RWPE2 (cell line): ENCODE measurements around the gene PNP.

Experiments used
- ATAC-seq: fragments of 200-7000 bp; cut with Tn5 transposase; 3 replicates; pipeline ENCODE4 v1.9.1; 2021; ENCODE audit warnings: low read depth
- DNase-seq: peaks from one replicate; pipeline ENCODE4 v3.0.0-alpha.2; 2020; ENCODE audit warnings: low spot score
- H3K27ac ChIP-seq: fragments of 450-650 bp; 2 replicates; pipeline ENCODE4 v1.5.1; 2017; ENCODE audit warnings: mild to moderate bottlenecking; ENCODE audit not compliant: poor library complexity, severe bottlenecking
- H3K27me3 ChIP-seq: fragments of 250-450 bp; sonication (Bioruptor Pico); 2 replicates; pipeline ENCODE4 v1.5.1; 2021; ENCODE audit warnings: mild to moderate bottlenecking, moderate library complexity; ENCODE audit not compliant: insufficient read depth, poor library complexity, severe bottlenecking
- H3K36me3 ChIP-seq: fragments of 250-450 bp; sonication (Bioruptor Pico); 2 replicates; pipeline ENCODE4 v1.5.1; 2020; ENCODE audit warnings: low read depth, mild to moderate bottlenecking, moderate library complexity
- H3K4me1 ChIP-seq: fragments of 250-450 bp; sonication (Bioruptor Pico); 2 replicates; pipeline ENCODE4 v1.5.1; 2021; ENCODE audit warnings: mild to moderate bottlenecking, moderate library complexity; ENCODE audit not compliant: insufficient read depth, poor library complexity, severe bottlenecking
- H3K4me3 ChIP-seq: fragments of 250-450 bp; sonication (Bioruptor Pico); 2 replicates; pipeline ENCODE4 v1.5.1; 2021; ENCODE audit warnings: mild to moderate bottlenecking, moderate library complexity; ENCODE audit not compliant: severe bottlenecking
- H3K9me3 ChIP-seq: fragments of 250-450 bp; sonication (Bioruptor Pico); 2 replicates; pipeline ENCODE4 v1.5.1; 2021; ENCODE audit warnings: mild to moderate bottlenecking, moderate library complexity; ENCODE audit not compliant: severe bottlenecking
- CTCF ChIP-seq: fragments of 450-650 bp; IDR thresholded peaks from one replicate; pipeline ENCODE4 v1.5.1; 2017; ENCODE audit warnings: mild to moderate bottlenecking, moderate library complexity; ENCODE audit not compliant: poor library complexity, severe bottlenecking

The PNP gene

GRCh38 chr14:20434701-20435581 is 34.3 kb upstream of the PNP start:
- Histone ChIP-seq H3K27me3 (no peaks in the 10 kb centered on the region), H3K4me1 (peaks cover 7% of the 10 kb centered on the region), H3K9me3 (no peaks in the 10 kb centered on the region), H3K4me3 (no peak overlapping the region), H3K36me3 (no peaks in the 10 kb centered on the region), H3K27ac (no peak overlapping the region)
- TF ChIP-seq CTCF: no peak
- ATAC-seq (no peak), DNase-seq (peak; percentile 69)

GRCh38 chr14:20435582-20436362 is 33.4 kb upstream of the PNP start, which contains the start of gene KLHL33:
KLHL33 (minus strand) TSS chr14:20436166; CDS start chr14:20435811, 355 bp downstream.
- no peak within 1 kb of the TSS for H3K4me3 ChIP-seq
- DNase-seq (no peak), ATAC-seq (no peak)
- H3K27me3 ChIP-seq: no peaks in the 10 kb centered on the region
- no peak for TF ChIP-seq CTCF
- peaks cover 7% of the 10 kb centered on the region for H3K4me1 ChIP-seq
- no peaks in the 10 kb centered on the region for H3K9me3 ChIP-seq
- no peak within 1 kb of the TSS for H3K27ac ChIP-seq
- no peaks in the 10 kb centered on the region for H3K36me3 ChIP-seq

GRCh38 chr14:20436363-20436755 is 32.8 kb upstream of the PNP start:
- no peaks in the 10 kb centered on the region for H3K9me3 ChIP-seq
- H3K27ac ChIP-seq: no peak overlapping the region
- ATAC-seq: peak; percentile 87
- no peaks in the 10 kb centered on the region for H3K36me3 ChIP-seq
- no peak overlapping the region for H3K4me3 ChIP-seq
- H3K27me3 ChIP-seq: no peaks in the 10 kb centered on the region
- peak; percentile 86 for DNase-seq
- H3K4me1 ChIP-seq: peaks cover 7% of the 10 kb centered on the region
- TF ChIP-seq CTCF: no peak

- H3K36me3 ChIP-seq: no peaks in the 10 kb centered on the region
- ATAC-seq (no peak), DNase-seq (no peak)
- H3K27me3 ChIP-seq: no peaks in the 10 kb centered on the region
- H3K9me3 ChIP-seq: no peaks in the 10 kb centered on the region
- peaks cover 7% of the 10 kb centered on the region for H3K4me1 ChIP-seq
- H3K4me3 ChIP-seq: no peak overlapping the region
- no peak for TF ChIP-seq CTCF
- no peak overlapping the region for H3K27ac ChIP-seq
Observed at GRCh38 chr14:20438664-20439063, 30.5 kb upstream of the PNP start.
